HepG2 (cell line): Measurements from ENCODE around the gene MBTD1. TPM values are rescaled to one million over a fixed set of nuclear protein-coding genes. Genes with fewer than 3 reads are reported as not detected.

Source experiments
- ATAC-seq: fragments of 200-7000 bp; cut with Tn5 transposase; 3 replicates; pipeline ENCODE4 v1.9.1; 2020; ENCODE audit warnings: mild to moderate bottlenecking, moderate library complexity
- BruUV-seq: library from RNA; stranded (reverse); fragments of 400-500 nt; replicated peaks from 2 replicates; lab custom pipeline; 2021; lab: Mats Ljungman, UMichigan
- CTCF ChIA-PET: fragments of 300-600 bp; formaldehyde crosslinking; extraction: SDS; loops from one replicate; lab custom pipeline; 2021; ENCODE audit warnings: low total read pairs, inconsistent platforms, low intra/inter-chr PET ratio; lab: Yijun Ruan, JAX
- POLR2A ChIA-PET: fragments of 350-600 bp; sonication (Branson Sonifier 250); formaldehyde crosslinking; loops from one replicate; lab custom pipeline; 2020; ENCODE audit warnings: antibody characterized with exemption, inconsistent platforms; lab: Yijun Ruan, JAX
- DNase-seq: peaks from one replicate; pipeline ENCODE4 v3.0.0-alpha.2; 2015; ENCODE audit warnings: low spot score
- FAIRE-seq: peaks from 3 replicates; lab custom pipeline; 2011; peaks lifted over from hg19 to GRCh38; lab: Jason Lieb, UNC
- H2AFZ ChIP-seq: one replicate; pipeline ENCODE4 v1.6.1; 2011; ENCODE audit warnings: low read length, inconsistent platforms
- H3K27ac ChIP-seq: fragments of 300-600 bp; 3 replicates; pipeline ENCODE4 v1.8.0; 2011; ENCODE audit warnings: mixed run types, mild to moderate bottlenecking, mixed read lengths, low read length, inconsistent platforms; ENCODE audit not compliant: insufficient read depth; ENCODE audit errors: extremely low read length
- H3K27me3 ChIP-seq, 2 experiments: fragments of 200-600 bp in 1 of 2; 2 replicates in 1 of 2; 3 replicates in 1 of 2; pipeline versions ENCODE4 v1.6.0 to v1.8.0; 2011; ENCODE audit warnings: low read length in 2 of 2, mild to moderate bottlenecking in 2 of 2, moderate library complexity in 2 of 2, inconsistent platforms in 1 of 2; ENCODE audit not compliant: insufficient read depth in 2 of 2, control insufficient read depth in 1 of 2
- H3K36me3 ChIP-seq, 2 experiments: fragments of 200-600 bp in 1 of 2; replicated peaks in 1 of 2; 2 replicates in 1 of 2; 3 replicates in 1 of 2; pipeline versions ENCODE4 v1.5.1 to v1.8.0; 2011; ENCODE audit warnings: low read length in 2 of 2, inconsistent platforms in 1 of 2; ENCODE audit not compliant: insufficient read depth in 2 of 2, control insufficient read depth in 1 of 2
- H3K4me1 ChIP-seq: 2 replicates; pipeline ENCODE4 v1.5.1; 2012; ENCODE audit warnings: low read length, inconsistent platforms; ENCODE audit not compliant: insufficient read depth
- H3K4me2 ChIP-seq: 2 replicates; pipeline ENCODE4 v1.6.0; 2011; ENCODE audit warnings: low read depth, low read length, inconsistent platforms
- H3K4me3 ChIP-seq, 3 experiments: fragments of 200-600 bp in 1 of 3; sonication (generic), shearing (Covaris generic) in 1 of 3; replicated peaks in 1 of 3; 2 replicates each; pipeline ENCODE4 v1.5.1; 2011 to 2016; ENCODE audit warnings: low read length in 3 of 3, inconsistent platforms in 2 of 3, low read depth in 2 of 3, mild to moderate bottlenecking in 2 of 3, control low read depth in 1 of 3, mixed read lengths in 1 of 3; ENCODE audit not compliant: insufficient read depth in 1 of 3
- H3K79me2 ChIP-seq: one replicate; pipeline ENCODE4 v1.6.1; 2011; ENCODE audit warnings: low read length, inconsistent platforms; ENCODE audit not compliant: insufficient read depth
- H3K9ac ChIP-seq: 2 replicates; pipeline ENCODE4 v1.6.0; 2011; ENCODE audit warnings: mild to moderate bottlenecking, low read depth, low read length, inconsistent platforms; ENCODE audit not compliant: insufficient read depth
- H3K9me3 ChIP-seq: 2 replicates; pipeline ENCODE4 v1.5.1; 2012; ENCODE audit warnings: mild to moderate bottlenecking, low read length
- H4K20me1 ChIP-seq: 2 replicates; pipeline ENCODE4 v1.6.0; 2011; ENCODE audit warnings: inconsistent platforms, mild to moderate bottlenecking, low read length, moderate library complexity; ENCODE audit not compliant: insufficient read depth
- ARNT2 ChIP-seq: sonication (generic); formaldehyde crosslinking; IDR thresholded peaks from 2 replicates; pipeline ENCODE4 v1.8.0; 2022; ENCODE audit warnings: mild to moderate bottlenecking, low read depth, missing genetic modification reagents, moderate library complexity
- ATF3 ChIP-seq: sonication (generic); formaldehyde crosslinking; IDR thresholded peaks from 2 replicates; pipeline ENCODE4 v1.4.0; 2020; ENCODE audit warnings: missing genetic modification reagents
- BRCA1 ChIP-seq: sonication (generic); formaldehyde crosslinking; IDR thresholded peaks from 2 replicates; pipeline ENCODE4 v1.4.0; 2020; ENCODE audit warnings: missing genetic modification reagents
- DNMT3B ChIP-seq: conservative IDR thresholded peaks from 2 replicates; pipeline ENCODE4 v1.6.1; 2016; ENCODE audit warnings: missing biosample characterization, control low read depth
- DRAP1 ChIP-seq: IDR thresholded peaks from 2 replicates; pipeline ENCODE4 v1.6.1; 2016; ENCODE audit warnings: missing genetic modification reagents, missing compliant biosample characterization
- HES4 ChIP-seq: sonication (generic); formaldehyde crosslinking; IDR thresholded peaks from 2 replicates; pipeline ENCODE4 v1.9.0; 2021; ENCODE audit warnings: mild to moderate bottlenecking, missing genetic modification reagents, borderline replicate concordance
- KMT2A ChIP-seq: sonication (generic); formaldehyde crosslinking; IDR thresholded peaks from 2 replicates; pipeline ENCODE4 v1.4.0; 2020; ENCODE audit warnings: missing genetic modification reagents
- LRRFIP1 ChIP-seq: sonication (generic); formaldehyde crosslinking; conservative IDR thresholded peaks from 2 replicates; pipeline ENCODE4 v1.4.0; 2020; ENCODE audit warnings: missing genetic modification reagents
- NFE2L2 ChIP-seq: fragments of 150-350 bp; IDR thresholded peaks from 2 replicates; pipeline ENCODE4 v1.6.1; 2014; ENCODE audit warnings: low read length
- PHF21A ChIP-seq: sonication (generic); formaldehyde crosslinking; IDR thresholded peaks from 2 replicates; pipeline ENCODE4 v1.5.0; 2020; ENCODE audit warnings: mild to moderate bottlenecking, missing genetic modification reagents
- RBFOX2 ChIP-seq: fragments of 200-400 bp; formaldehyde crosslinking; IDR thresholded peaks from 2 replicates; pipeline ENCODE4 v1.6.1; 2017; ENCODE audit warnings: low read depth, mild to moderate bottlenecking, low read length
- RORA ChIP-seq: sonication (generic); formaldehyde crosslinking; IDR thresholded peaks from 2 replicates; pipeline ENCODE4 v1.5.0; 2020; ENCODE audit warnings: mild to moderate bottlenecking, missing genetic modification reagents, moderate library complexity
- TBX2 ChIP-seq: sonication (generic); formaldehyde crosslinking; IDR thresholded peaks from 2 replicates; pipeline ENCODE4 v1.5.0; 2020; ENCODE audit warnings: missing genetic modification reagents, mild to moderate bottlenecking, borderline replicate concordance
- TOPORS ChIP-seq: sonication (generic); formaldehyde crosslinking; IDR thresholded peaks from 2 replicates; pipeline ENCODE4 v1.8.0; 2023; ENCODE audit warnings: mild to moderate bottlenecking, missing genetic modification reagents
- ZNF335 ChIP-seq: sonication (generic); formaldehyde crosslinking; IDR thresholded peaks from 2 replicates; pipeline ENCODE4 v1.4.0; 2020; ENCODE audit warnings: missing genetic modification reagents
- ZNF543 ChIP-seq: sonication (generic); formaldehyde crosslinking; IDR thresholded peaks from 2 replicates; pipeline ENCODE4 v1.4.0; 2020; ENCODE audit warnings: mild to moderate bottlenecking, missing genetic modification reagents
- ZNF546 ChIP-seq: sonication (generic); formaldehyde crosslinking; conservative IDR thresholded peaks from 2 replicates; pipeline ENCODE4 v1.8.1; 2023; ENCODE audit warnings: mild to moderate bottlenecking, missing genetic modification reagents
- ZNF629 ChIP-seq: sonication (generic); formaldehyde crosslinking; conservative IDR thresholded peaks from 2 replicates; pipeline ENCODE4 v1.5.0; 2020; ENCODE audit warnings: missing genetic modification reagents
- ZNF766 ChIP-seq: sonication (generic); formaldehyde crosslinking; IDR thresholded peaks from 2 replicates; pipeline ENCODE4 v1.5.0; 2020; ENCODE audit warnings: missing genetic modification reagents, borderline replicate concordance
- ZNF772 ChIP-seq: sonication (generic); formaldehyde crosslinking; IDR thresholded peaks from 2 replicates; pipeline ENCODE4 v1.5.0; 2020; ENCODE audit warnings: mild to moderate bottlenecking, missing genetic modification reagents
- ZNF773 ChIP-seq: sonication (generic); formaldehyde crosslinking; IDR thresholded peaks from 2 replicates; pipeline ENCODE4 v1.4.0; 2020; ENCODE audit warnings: missing genetic modification reagents, borderline replicate concordance
- ZSCAN12 ChIP-seq: sonication (generic); formaldehyde crosslinking; IDR thresholded peaks from 2 replicates; pipeline ENCODE4 v1.9.0; 2021; ENCODE audit warnings: mild to moderate bottlenecking, missing genetic modification reagents
- WGBS: methylation state at CpG from one replicate; pipeline ENCODE4 v1.1.6; 2017; ENCODE audit warnings: low lambda C conversion rate; 5-methylcytosine and 5-hydroxymethylcytosine counted together
- in situ Hi-C: cut with HindIII; loops from 2 replicates; pipeline ENCODE4 v1.10.0; 2017; ENCODE audit warnings: low pct_unique_long_range_greater_than_20kb; ENCODE audit not compliant: extremely low pct_ligation_motif_present
- intact Hi-C: fragments of 100-400 bp; cut with micrococcal nuclease; formaldehyde crosslinking; loops from one replicate; pipeline ENCODE4 v1.10.0; 2022; ENCODE audit not compliant: unreplicated experiment
- polyA plus RNA-seq, 8 experiments: library from polyadenylated mRNA; depleted of rRNA in 3 of 8; stranded (reverse) in 7 of 8; unstranded in 1 of 8; fragments of >200 nt; fragmentation: Illumina TruSeq in 4 of 8; extraction: Trizol in 4 of 8; gene quantifications; 2 replicates each; pipeline versions ENCODE4 v1.2.1 to v1.2.3, GENCODE V29; 2011 to 2016; ENCODE audit warnings: low read depth in 4 of 8, missing spikeins in 1 of 8, mixed read lengths in 1 of 8; ENCODE audit not compliant: insufficient read depth in 1 of 8
- total RNA-seq, 5 experiments: library from RNA; depleted of rRNA; stranded (reverse); fragments of >200 nt; fragmentation: Illumina TruSeq; extraction: Trizol; gene quantifications; 2 replicates each; pipeline ENCODE4 v1.2.3, GENCODE V29; 2016; ENCODE audit warnings: low read depth in 1 of 5

The MBTD1 gene
- total and polyA plus RNA-seq, 2 of the 13 experiments (the other 11 are each of a cell fraction or from before 2014, with no cell fraction given) = 20.9 TPM

GRCh38 chr17:51166198-51166986 is 93.5 kb downstream of the MBTD1 start, which contains the start of gene NME2:
Gene NME2 (plus strand): TSS chr17:51166411. CDS start chr17:51166831, 420 bp downstream.
- Histone ChIP-seq H3K27ac (peak within 1 kb of the TSS; percentile 80), H2AFZ (peak within 1 kb of the TSS; percentile 85), H3K4me1 (peaks cover 32% of the 10 kb centered on the region), H3K27me3 (no peaks in the 10 kb centered on the region), H3K4me3 (peak within 1 kb of the TSS; percentile 70 to 96 (median 88)), H3K9ac (peak within 1 kb of the TSS; percentile 89), H3K4me2 (peak within 1 kb of the TSS; percentile 88), H3K36me3 (peaks cover 22 to 58% of the 10 kb centered on the region in 2 experiments), H4K20me1 (no peaks in the 10 kb centered on the region), H3K9me3 (no peaks in the 10 kb centered on the region), H3K79me2 (peaks cover 17% of the 10 kb centered on the region)
- FAIRE-seq (peak; percentile 85), ATAC-seq (peak; percentile 91), DNase-seq (peak; percentile 89)
- in situ Hi-C loops = no loop called here
- no TSS peak for BruUV-seq
- ChIA-PET CTCF (interaction anchor here (1.1 to 1.6 kb wide), 3 partner anchors 47 to 166 kb away, joined by 3 to 5 read pairs (median 4); no protein-coding TSS in a partner anchor), POLR2A (interaction anchor here (0.7 to 5.3 kb wide), 4 partner anchors 12 to 95 kb away, joined by 3 to 43 read pairs (median 4); partner anchors contain the start of gene NME1)
- WGBS = 1% methylated on average over 27 of the region's 98 CpGs
- intact Hi-C loops = loop anchor here (2.0 to 5.0 kb wide), 2 partner anchors 94 to 164 kb away; partner anchors contain the start of genes MBTD1 and UTP18
- TF ChIP-seq ARNT2 (CRISPR knock-in tag) (peak; percentile 79; the same call in 1 of the 2 replicates), TOPORS (no peak), NFE2L2 (no peak), ZNF773 (CRISPR knock-in tag) (0 out of 2 replicates have a peak, but pooled peaks have one; percentile 68), ZSCAN12 (no peak), DNMT3B (CRISPR knock-in tag) (no peak; the same call in 1 of the 2 replicates), ZNF629 (CRISPR knock-in tag) (no peak; the same call in 1 of the 2 replicates), BRCA1 (no peak), RBFOX2 (peak; percentile 94), DRAP1 (peak; percentile 62; the same call in 1 of the 2 replicates), ZNF766 (CRISPR knock-in tag) (peak; percentile 75; the same call in 1 of the 2 replicates), ATF3 (CRISPR knock-in tag) (no peak), LRRFIP1 (CRISPR knock-in tag) (no peak), HES4 (CRISPR knock-in tag) (peak; percentile 91; the same call in 1 of the 2 replicates), ZNF772 (peak; percentile 80; the same call in 1 of the 2 replicates), ZNF335 (CRISPR knock-in tag) (no peak), ZNF546 (CRISPR knock-in tag) (peak; percentile 55; the same call in 1 of the 2 replicates), KMT2A (CRISPR knock-in tag) (no peak; the same call in 1 of the 2 replicates), TBX2 (CRISPR knock-in tag) (peak; percentile 69; the same call in 1 of the 2 replicates), ZNF543 (CRISPR knock-in tag) (0 out of 2 replicates have a peak, but pooled peaks have one; percentile 63), PHF21A (peak; percentile 35), RORA (CRISPR knock-in tag) (no peak)
